ENCODE results near the gene FZD10.

DNA sequence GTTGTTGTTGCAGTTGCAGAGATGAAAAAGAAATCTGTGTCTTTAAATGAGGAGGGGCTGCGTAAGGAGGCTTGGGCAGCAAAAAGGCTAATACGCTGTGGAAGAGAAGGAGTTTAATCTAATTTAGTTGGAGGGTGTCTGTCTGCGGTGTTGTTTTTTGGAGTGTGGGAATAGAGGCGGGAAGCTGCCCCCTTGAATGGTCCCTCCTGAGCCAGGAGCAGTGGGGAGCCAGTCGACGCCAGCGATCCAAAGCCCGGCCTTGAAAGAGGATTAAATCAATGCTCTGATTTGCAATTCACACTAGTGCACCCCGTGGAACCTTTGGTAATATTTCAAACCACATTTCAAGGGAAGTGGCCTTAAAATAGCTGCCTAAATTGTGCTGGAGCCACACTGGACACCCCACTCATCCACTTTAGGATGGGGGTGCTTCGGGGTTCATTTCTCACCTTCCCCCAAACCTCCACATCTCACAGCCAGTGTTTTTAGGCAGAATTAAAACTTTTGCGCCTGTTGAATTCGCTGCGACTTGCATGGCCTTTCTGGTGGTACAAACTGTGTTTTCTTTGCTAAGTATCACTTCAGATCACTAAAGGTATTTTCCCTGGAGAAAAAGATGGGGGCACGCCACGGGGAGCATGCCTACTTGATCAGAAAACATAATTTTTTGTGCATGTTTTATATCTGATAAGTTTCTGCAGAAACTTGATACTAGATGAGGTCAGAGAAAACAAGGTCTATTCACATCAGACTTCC, 4.1 kb upstream of the FZD10 start:
- TF ChIP-seq ZFP30 (CRISPR knock-in tag; IDR thresholded peaks at IDR 0.05) (no peak), ZFP3 (CRISPR knock-in tag; IDR thresholded peaks at IDR 0.05) (no peak), PPARA (CRISPR knock-in tag; IDR thresholded peaks at IDR 0.05; ENCODE audit: borderline replicate concordance) (no peak), ESRRG (CRISPR knock-in tag; IDR thresholded peaks at IDR 0.05) (no peak), SNAI2 (CRISPR knock-in tag; IDR thresholded peaks at IDR 0.05) (no peak), ZNF8 (CRISPR knock-in tag; IDR thresholded peaks at IDR 0.05) (no peak), ARNTL (CRISPR knock-in tag; IDR thresholded peaks at IDR 0.05; ENCODE audit: borderline replicate concordance, low read depth) (no peak), ISL1 (CRISPR knock-in tag; IDR thresholded peaks at IDR 0.05) (no peak)
- TF ChIP-seq, protein P1, sequence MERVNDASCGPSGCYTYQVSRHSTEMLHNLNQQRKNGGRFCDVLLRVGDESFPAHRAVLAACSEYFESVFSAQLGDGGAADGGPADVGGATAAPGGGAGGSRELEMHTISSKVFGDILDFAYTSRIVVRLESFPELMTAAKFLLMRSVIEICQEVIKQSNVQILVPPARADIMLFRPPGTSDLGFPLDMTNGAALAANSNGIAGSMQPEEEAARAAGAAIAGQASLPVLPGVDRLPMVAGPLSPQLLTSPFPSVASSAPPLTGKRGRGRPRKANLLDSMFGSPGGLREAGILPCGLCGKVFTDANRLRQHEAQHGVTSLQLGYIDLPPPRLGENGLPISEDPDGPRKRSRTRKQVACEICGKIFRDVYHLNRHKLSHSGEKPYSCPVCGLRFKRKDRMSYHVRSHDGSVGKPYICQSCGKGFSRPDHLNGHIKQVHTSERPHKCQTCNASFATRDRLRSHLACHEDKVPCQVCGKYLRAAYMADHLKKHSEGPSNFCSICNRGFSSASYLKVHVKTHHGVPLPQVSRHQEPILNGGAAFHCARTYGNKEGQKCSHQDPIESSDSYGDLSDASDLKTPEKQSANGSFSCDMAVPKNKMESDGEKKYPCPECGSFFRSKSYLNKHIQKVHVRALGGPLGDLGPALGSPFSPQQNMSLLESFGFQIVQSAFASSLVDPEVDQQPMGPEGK (CRISPR knock-in tag; IDR thresholded peaks at IDR 0.05; ENCODE audit: borderline replicate concordance): no peak
- TF ChIP-seq, protein P2, sequence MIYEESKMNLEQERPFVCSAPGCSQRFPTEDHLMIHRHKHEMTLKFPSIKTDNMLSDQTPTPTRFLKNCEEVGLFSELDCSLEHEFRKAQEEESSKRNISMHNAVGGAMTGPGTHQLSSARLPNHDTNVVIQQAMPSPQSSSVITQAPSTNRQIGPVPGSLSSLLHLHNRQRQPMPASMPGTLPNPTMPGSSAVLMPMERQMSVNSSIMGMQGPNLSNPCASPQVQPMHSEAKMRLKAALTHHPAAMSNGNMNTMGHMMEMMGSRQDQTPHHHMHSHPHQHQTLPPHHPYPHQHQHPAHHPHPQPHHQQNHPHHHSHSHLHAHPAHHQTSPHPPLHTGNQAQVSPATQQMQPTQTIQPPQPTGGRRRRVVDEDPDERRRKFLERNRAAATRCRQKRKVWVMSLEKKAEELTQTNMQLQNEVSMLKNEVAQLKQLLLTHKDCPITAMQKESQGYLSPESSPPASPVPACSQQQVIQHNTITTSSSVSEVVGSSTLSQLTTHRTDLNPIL (CRISPR knock-in tag; IDR thresholded peaks at IDR 0.05; ENCODE audit: low read depth): no peak
- TF ChIP-seq, protein P3, sequence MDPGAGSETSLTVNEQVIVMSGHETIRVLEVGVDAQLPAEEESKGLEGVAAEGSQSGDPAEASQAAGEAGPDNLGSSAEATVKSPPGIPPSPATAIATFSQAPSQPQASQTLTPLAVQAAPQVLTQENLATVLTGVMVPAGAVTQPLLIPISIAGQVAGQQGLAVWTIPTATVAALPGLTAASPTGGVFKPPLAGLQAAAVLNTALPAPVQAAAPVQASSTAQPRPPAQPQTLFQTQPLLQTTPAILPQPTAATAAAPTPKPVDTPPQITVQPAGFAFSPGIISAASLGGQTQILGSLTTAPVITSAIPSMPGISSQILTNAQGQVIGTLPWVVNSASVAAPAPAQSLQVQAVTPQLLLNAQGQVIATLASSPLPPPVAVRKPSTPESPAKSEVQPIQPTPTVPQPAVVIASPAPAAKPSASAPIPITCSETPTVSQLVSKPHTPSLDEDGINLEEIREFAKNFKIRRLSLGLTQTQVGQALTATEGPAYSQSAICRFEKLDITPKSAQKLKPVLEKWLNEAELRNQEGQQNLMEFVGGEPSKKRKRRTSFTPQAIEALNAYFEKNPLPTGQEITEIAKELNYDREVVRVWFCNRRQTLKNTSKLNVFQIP (CRISPR knock-in tag; IDR thresholded peaks at IDR 0.05; ENCODE audit: borderline replicate concordance, low read depth): no peak

Data from SK-N-SH treated with all-trans-retinoic acid at 6 μM for 48 hours (cell line).